Hepatocyte (in vitro differentiated cells): ENCODE results near the gene ZBTB32. TPM values are rescaled to one million over a fixed set of nuclear protein-coding genes. Genes with fewer than 3 reads are reported as not detected.
"Not testable (repeated sequence)": the region's sequence is repeated elsewhere in the genome, so short reads cannot be mapped to it uniquely, and the experiment has no call there.

Experiments used
- DNase-seq: peaks from one replicate; pipeline ENCODE4 v3.0.0-alpha.2; 2016; ENCODE audit warnings: low spot score
- H2AFZ ChIP-seq: fragments of 200-600 bp; sonication (generic); 2 replicates; pipeline ENCODE4 v1.6.0; 2016; ENCODE audit warnings: antibody characterized with exemption, mild to moderate bottlenecking
- H3K27ac ChIP-seq: fragments of 200-600 bp; sonication (generic); 2 replicates; pipeline ENCODE4 v1.5.1; 2016; ENCODE audit warnings: mild to moderate bottlenecking
- H3K27me3 ChIP-seq: fragments of 200-600 bp; sonication (generic); 2 replicates; pipeline ENCODE4 v1.6.1; 2016
- H3K36me3 ChIP-seq: fragments of 200-600 bp; sonication (generic); replicated peaks from 2 replicates; pipeline ENCODE4 v1.5.1; 2016; ENCODE audit warnings: low read depth; ENCODE audit not compliant: insufficient read depth
- H3K4me1 ChIP-seq: fragments of 200-600 bp; sonication (generic); 2 replicates; pipeline ENCODE4 v1.5.1; 2016; ENCODE audit warnings: mild to moderate bottlenecking, moderate library complexity; ENCODE audit not compliant: insufficient read depth
- H3K4me2 ChIP-seq: fragments of 200-600 bp; sonication (generic); 2 replicates; pipeline ENCODE4 v1.6.0; 2016
- H3K4me3 ChIP-seq: fragments of 200-600 bp; sonication (generic); 2 replicates; pipeline ENCODE4 v1.5.1; 2016; ENCODE audit warnings: mild to moderate bottlenecking
- H3K79me2 ChIP-seq: fragments of 200-600 bp; sonication (generic); 2 replicates; pipeline ENCODE4 v1.6.0; 2017; ENCODE audit warnings: mild to moderate bottlenecking
- H3K9me2 ChIP-seq: fragments of 200-600 bp; sonication (generic); replicated peaks from 2 replicates; pipeline ENCODE4 v1.6.0; 2017; ENCODE audit warnings: mild to moderate bottlenecking; ENCODE audit not compliant: insufficient read depth
- H3K9me3 ChIP-seq: fragments of 200-600 bp; sonication (generic); 2 replicates; pipeline ENCODE4 v1.5.1; 2016; ENCODE audit warnings: low read depth, mild to moderate bottlenecking
- H4K20me1 ChIP-seq: fragments of 200-600 bp; sonication (generic); 2 replicates; pipeline ENCODE4 v1.6.0; 2016; ENCODE audit warnings: mild to moderate bottlenecking; ENCODE audit not compliant: insufficient read depth, poor library complexity, severe bottlenecking
- CTCF ChIP-seq: fragments of 200-600 bp; sonication (generic); IDR thresholded peaks from 2 replicates; pipeline ENCODE4 v1.5.1; 2016; ENCODE audit warnings: antibody characterized with exemption, mild to moderate bottlenecking; ENCODE audit not compliant: poor library complexity
- EZH2 ChIP-seq: fragments of 200-600 bp; sonication (generic); IDR thresholded peaks from 2 replicates; pipeline ENCODE4 v1.6.1; 2016; ENCODE audit warnings: antibody characterized with exemption, mild to moderate bottlenecking, borderline replicate concordance
- EZH2phosphoT487 ChIP-seq: fragments of 200-600 bp; sonication (generic); IDR thresholded peaks from one replicate; pipeline ENCODE4 v1.6.1; 2018; ENCODE audit warnings: antibody characterized with exemption, mild to moderate bottlenecking, low read depth, moderate library complexity; ENCODE audit not compliant: unreplicated experiment, severe bottlenecking
- WGBS: methylation state at CpG from one replicate; pipeline ENCODE4 v1.1.6; 2016; ENCODE audit warnings: low lambda C conversion rate; ENCODE audit errors: missing lambda C conversion rate; 5-methylcytosine and 5-hydroxymethylcytosine counted together
- polyA plus RNA-seq: library from polyadenylated mRNA; unstranded; fragments of >200 nt; fragmentation: Nextera tagmentation; extraction: Ambion mirVana; gene quantifications from 2 replicates; pipeline ENCODE4 v1.2.1, GENCODE V29; 2016
- total RNA-seq: library from RNA; depleted of rRNA; stranded (reverse); fragments of >200 nt; gene quantifications from 2 replicates; pipeline ENCODE4 v1.2.3, GENCODE V29; 2014

The ZBTB32 gene
- total and polyA plus RNA-seq, 2 experiments from 2014 or later, result 0.11 TPM; not detected in 1

DNA sequence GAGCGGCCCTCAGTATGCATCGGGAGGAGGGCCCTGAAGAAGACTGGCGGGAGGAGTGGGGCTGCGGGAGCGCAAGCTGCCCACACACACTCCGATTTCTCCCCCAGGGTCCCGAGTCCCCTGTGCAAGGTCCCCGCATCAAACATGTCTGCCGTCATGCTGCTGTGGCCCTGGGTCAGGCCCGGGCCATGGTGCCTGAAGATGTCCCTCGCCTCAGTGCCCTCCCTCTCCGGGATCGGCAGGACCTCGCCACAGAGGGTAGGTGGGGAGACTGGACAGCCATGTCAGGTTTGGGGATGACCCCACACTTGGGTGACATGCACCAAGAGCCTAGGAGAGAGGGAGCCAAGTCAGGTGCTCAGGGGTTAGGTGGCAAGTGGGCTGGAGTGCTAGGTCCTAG is 18.1 kb downstream of the ZBTB32 start:
- H3K9me3 ChIP-seq, result no peaks in the 10 kb centered on the region
- peaks cover 6% of the 10 kb centered on the region for H3K4me1 ChIP-seq
- H3K27me3 ChIP-seq, result no peaks in the 10 kb centered on the region
- no peak overlapping the region for H3K4me2 ChIP-seq
- H4K20me1 ChIP-seq, result peaks cover 25% of the 10 kb centered on the region
- H3K36me3 ChIP-seq, result no peaks in the 10 kb centered on the region
- H2AFZ ChIP-seq, result no peak overlapping the region
- peaks cover 42% of the 10 kb centered on the region for H3K79me2 ChIP-seq
- TF ChIP-seq EZH2 (no peak), CTCF (no peak), EZH2phosphoT487 (no peak)
- H3K27ac ChIP-seq, result no peak overlapping the region
- no peak overlapping the region for H3K4me3 ChIP-seq
- H3K9me2 ChIP-seq, result no peaks in the 10 kb centered on the region
- DNase-seq, result no peak
- 97% methylated on average over 14 of the region's 14 CpGs for whole genome bisulfite sequencing

GRCh38 chr19:35722897-35723296 is 18.5 kb downstream of the ZBTB32 start:
- TF ChIP-seq EZH2 (no peak), EZH2phosphoT487 (no peak), CTCF (no peak)
- DNase-seq, result no peak
- Histone ChIP-seq H3K9me3 (no peaks in the 10 kb centered on the region), H3K4me2 (no peak overlapping the region), H2AFZ (no peak overlapping the region), H3K27me3 (no peaks in the 10 kb centered on the region), H3K9me2 (no peaks in the 10 kb centered on the region), H3K36me3 (no peaks in the 10 kb centered on the region), H3K27ac (no peak overlapping the region), H3K4me3 (no peak overlapping the region), H3K79me2 (peaks cover 42% of the 10 kb centered on the region), H3K4me1 (peaks cover 6% of the 10 kb centered on the region), H4K20me1 (peaks cover 25% of the 10 kb centered on the region)
- 97% methylated on average over 16 of the region's 16 CpGs for WGBS

DNA sequence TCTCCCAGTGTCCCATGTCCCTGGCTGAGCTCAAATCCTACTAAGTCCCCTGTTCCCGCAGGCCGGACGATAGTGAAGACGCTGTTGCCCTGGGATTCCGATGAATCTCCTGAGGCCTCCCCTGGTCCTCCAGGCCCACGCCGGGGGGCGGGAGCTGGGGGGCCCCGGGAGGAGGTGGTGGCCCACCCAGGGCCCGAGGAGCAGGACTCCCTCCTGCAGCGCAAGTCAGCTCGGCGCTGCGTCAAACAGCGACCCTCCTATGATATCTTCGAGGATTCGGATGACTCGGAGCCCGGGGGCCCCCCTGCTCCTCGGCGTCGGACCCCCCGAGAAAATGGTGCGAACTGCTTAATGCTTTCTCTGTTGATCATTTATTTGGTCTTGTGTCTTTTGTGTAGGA is 19.3 kb downstream of the ZBTB32 start:
- no peak overlapping the region for H2AFZ ChIP-seq
- H3K79me2 ChIP-seq, result peaks cover 36% of the 10 kb centered on the region
- H3K9me2 ChIP-seq, result no peaks in the 10 kb centered on the region
- H3K27ac ChIP-seq, result no peak overlapping the region
- H3K9me3 ChIP-seq, result no peaks in the 10 kb centered on the region
- peaks cover 6% of the 10 kb centered on the region for H3K4me1 ChIP-seq
- no peaks in the 10 kb centered on the region for H3K27me3 ChIP-seq
- H4K20me1 ChIP-seq, result peaks cover 24% of the 10 kb centered on the region
- no peaks in the 10 kb centered on the region for H3K36me3 ChIP-seq
- 95% methylated on average over 16 of the region's 24 CpGs for WGBS
- H3K4me3 ChIP-seq, result no peak overlapping the region
- no peak for DNase-seq
- no peak for TF ChIP-seq EZH2
- no peak for TF ChIP-seq CTCF
- TF ChIP-seq EZH2phosphoT487, result no peak
- no peak overlapping the region for H3K4me2 ChIP-seq

- H3K9me3 ChIP-seq, DNase-seq, H3K4me2 ChIP-seq, H3K4me1 ChIP-seq, H3K27me3 ChIP-seq, H2AFZ ChIP-seq, H3K27ac ChIP-seq, H3K9me2 ChIP-seq, H3K4me3 ChIP-seq, H3K36me3 ChIP-seq: not testable (repeated sequence)
- Histone ChIP-seq H4K20me1 (peaks cover 19% of the 10 kb centered on the region), H3K79me2 (peaks cover 31% of the 10 kb centered on the region)
- WGBS, result 96% methylated on average over 7 of the region's 7 CpGs
Observed at GRCh38 chr19:35724132-35724531, 19.8 kb downstream of the ZBTB32 start.
